Measurements from ENCODE around the gene TSR3.

GRCh38 chr16:1320658-1321240 is 30.9 kb downstream of the TSR3 start:
- TF ChIP-seq ARNTL (CRISPR knock-in tag; IDR thresholded peaks at IDR 0.05; ENCODE audit: borderline replicate concordance, low read depth) = no peak
- TF ChIP-seq ESRRG (CRISPR knock-in tag; IDR thresholded peaks at IDR 0.05) = no peak
- TF ChIP-seq PATZ1 (CRISPR knock-in tag; IDR thresholded peaks at IDR 0.05; ENCODE audit: borderline replicate concordance) = no peak
- no peak for TF ChIP-seq PPARA (CRISPR knock-in tag; IDR thresholded peaks at IDR 0.05; ENCODE audit: borderline replicate concordance)
- TF ChIP-seq SNAI2 (CRISPR knock-in tag; IDR thresholded peaks at IDR 0.05) = no peak
- TF ChIP-seq POU6F1 (CRISPR knock-in tag; IDR thresholded peaks at IDR 0.05; ENCODE audit: borderline replicate concordance, low read depth) = no peak
- TF ChIP-seq OSR1 (CRISPR knock-in tag; IDR thresholded peaks at IDR 0.05) = no peak
- no peak for TF ChIP-seq ZFP30 (CRISPR knock-in tag; IDR thresholded peaks at IDR 0.05)
- no peak for TF ChIP-seq RARB (CRISPR knock-in tag; IDR thresholded peaks at IDR 0.05)
- no peak for TF ChIP-seq CSDC2 (CRISPR knock-in tag; IDR thresholded peaks at IDR 0.05)
- TF ChIP-seq TSHZ2 (CRISPR knock-in tag; IDR thresholded peaks at IDR 0.05) = no peak
- no peak for TF ChIP-seq TCF4 (CRISPR knock-in tag; IDR thresholded peaks at IDR 0.05; ENCODE audit: borderline replicate concordance)
- TF ChIP-seq ISL1 (CRISPR knock-in tag; IDR thresholded peaks at IDR 0.05) = no peak
- no peak for TF ChIP-seq ZNF8 (CRISPR knock-in tag; IDR thresholded peaks at IDR 0.05)
